HUDEP-2 (cell line): Measurements from ENCODE around the gene RLF.

Experiments used
- DNase-seq, 76 experiments: peaks; one replicate each; lab custom pipeline; 2025; ENCODE audit not compliant: unreplicated experiment in 76 of 76; lab: John Stamatoyannopoulos, UW

The RLF gene

GRCh38 chr1:40232444-40232843, 71.3 kb downstream of the RLF start:
- no peak for DNase-seq

- DNase-seq, result no peak
These were observed 78.4 kb downstream of the RLF start for GRCh38 chr1:40239626-40240025.

- DNase-seq, result no peak
These were observed 79.2 kb downstream of the RLF start for GRCh38 chr1:40240390-40240789.

GRCh38 chr1:40241362-40241761, 80.2 kb downstream of the RLF start:
- DNase-seq, result no peak

- DNase-seq, result no peak
These were observed 82.2 kb downstream of the RLF start for GRCh38 chr1:40243351-40243750.

- DNase-seq, result no peak
These were observed 83.1 kb downstream of the RLF start for GRCh38 chr1:40244138-40244744.

- DNase-seq, result peak in 36 of 76 experiments; percentile 1 to 66 (median 22)
These were observed 84.5 kb downstream of the RLF start for GRCh38 chr1:40245686-40246085.

GRCh38 chr1:40247655-40248054, 86.5 kb downstream of the RLF start, which contains the start of gene TMCO2:
TSS of gene TMCO2 (plus strand) at chr1:40247937. CDS start at chr1:40247994, 57 bp downstream.
- DNase-seq, result no peak

GRCh38 chr1:40248412-40248811, 87.2 kb downstream of the RLF start:
- peak in 4 of 76 experiments; percentile 9 to 41 (median 27) for DNase-seq

GRCh38 chr1:40251456-40251855, 90.3 kb downstream of the RLF start:
- no peak for DNase-seq

- no peak for DNase-seq
These were observed 91.4 kb downstream of the RLF start for GRCh38 chr1:40252601-40253000.

GRCh38 chr1:40255231-40255630, 94.0 kb downstream of the RLF start:
- DNase-seq, result no peak

GRCh38 chr1:40256401-40257084, 95.4 kb downstream of the RLF start:
- peak in 1 of 76 experiments; percentile 19 for DNase-seq

- peak in 8 of 76 experiments; percentile 33 to 63 (median 52) for DNase-seq
These were observed 96.1 kb downstream of the RLF start for GRCh38 chr1:40257313-40257687.

- peak; percentile 28 to 99 (median 93) for DNase-seq
These were observed 96.7 kb downstream of the RLF start, which contains the start of gene ZMPSTE24 for GRCh38 chr1:40257688-40258444. TSS of gene ZMPSTE24 (plus strand) at chr1:40258236. CDS start at chr1:40258272, 36 bp downstream.

GRCh38 chr1:40258445-40258769, 97.2 kb downstream of the RLF start:
- no peak for DNase-seq

- no peak for DNase-seq
These were observed 103.2 kb downstream of the RLF start for GRCh38 chr1:40264354-40264781.

- DNase-seq, result no peak
These were observed 104.1 kb downstream of the RLF start for GRCh38 chr1:40265298-40265697.

- no peak for DNase-seq
These were observed 104.7 kb downstream of the RLF start for GRCh38 chr1:40265919-40266318.

- no peak for DNase-seq
These were observed 105.8 kb downstream of the RLF start for GRCh38 chr1:40266786-40267535.

GRCh38 chr1:40267767-40268187, 106.6 kb downstream of the RLF start:
- peak in 6 of 76 experiments; percentile 4 to 33 (median 8) for DNase-seq
